Measurements from ENCODE around the gene USP12. TPM values are rescaled to one million over a fixed set of nuclear protein-coding genes. Genes with fewer than 3 reads are reported as not detected.

The USP12 gene
- total RNA-seq, 1 donor from 2014 or later, result 30.5 TPM

DNA sequence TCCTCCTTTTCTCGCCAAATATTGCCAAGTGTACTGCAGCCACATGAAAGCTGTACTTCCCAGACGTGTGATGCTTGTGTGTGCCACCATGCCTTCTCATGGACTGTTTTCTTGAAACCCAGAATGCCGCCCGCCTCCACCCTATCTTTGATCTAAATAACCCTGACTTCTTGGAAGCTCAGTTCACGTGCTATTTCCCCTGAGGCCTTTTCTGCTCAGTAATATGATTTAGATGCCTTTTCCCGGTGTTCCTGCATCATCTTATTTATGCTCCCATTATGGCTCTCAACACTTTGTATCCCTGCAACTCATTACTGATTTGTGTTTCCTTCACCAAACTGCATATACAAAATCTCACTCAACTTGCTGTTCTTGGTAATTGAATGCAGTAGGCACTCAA lies 116.1 kb downstream of the USP12 start:
- H3K27ac Mint-ChIP-seq (ENCODE audit: unreplicated experiment), result no peak overlapping the region
- Histone ChIP-seq H3K27ac (ENCODE audit: low read depth, low read length) (no peak overlapping the region), H3K79me2 (ENCODE audit: insufficient read depth, low read length) (no peaks in the 10 kb centered on the region), H2AFZ (ENCODE audit: low read depth, low read length) (no peak overlapping the region), H3K27me3 (ENCODE audit: insufficient read depth, low read length) (no peaks in the 10 kb centered on the region), H4K20me1 (ENCODE audit: insufficient read depth, low read length) (no peaks in the 10 kb centered on the region), H3K36me3 (ENCODE audit: insufficient read depth, low read length) (no peaks in the 10 kb centered on the region), H3K4me2 (ENCODE audit: low read length) (no peak overlapping the region), H3K4me1 (ENCODE audit: insufficient read depth, low read length) (peaks cover 20% of the 10 kb centered on the region), H3K9ac (ENCODE audit: low read length) (no peak overlapping the region), H3K9me3 (ENCODE audit: insufficient read depth, low read depth, low read length) (no peaks in the 10 kb centered on the region), H3K4me3 (ENCODE audit: insufficient read depth, low read depth, low read length) (no peak overlapping the region)
- H3K27me3 Mint-ChIP-seq (ENCODE audit: low read depth, unreplicated experiment), result no peaks in the 10 kb centered on the region
- H3K4me1 Mint-ChIP-seq (ENCODE audit: low read depth, unreplicated experiment), result peaks cover 18% of the 10 kb centered on the region
- FAIRE-seq (no peak), DNase-seq (ENCODE audit: low read depth) (no peak)
- TF ChIP-seq, protein P1, sequence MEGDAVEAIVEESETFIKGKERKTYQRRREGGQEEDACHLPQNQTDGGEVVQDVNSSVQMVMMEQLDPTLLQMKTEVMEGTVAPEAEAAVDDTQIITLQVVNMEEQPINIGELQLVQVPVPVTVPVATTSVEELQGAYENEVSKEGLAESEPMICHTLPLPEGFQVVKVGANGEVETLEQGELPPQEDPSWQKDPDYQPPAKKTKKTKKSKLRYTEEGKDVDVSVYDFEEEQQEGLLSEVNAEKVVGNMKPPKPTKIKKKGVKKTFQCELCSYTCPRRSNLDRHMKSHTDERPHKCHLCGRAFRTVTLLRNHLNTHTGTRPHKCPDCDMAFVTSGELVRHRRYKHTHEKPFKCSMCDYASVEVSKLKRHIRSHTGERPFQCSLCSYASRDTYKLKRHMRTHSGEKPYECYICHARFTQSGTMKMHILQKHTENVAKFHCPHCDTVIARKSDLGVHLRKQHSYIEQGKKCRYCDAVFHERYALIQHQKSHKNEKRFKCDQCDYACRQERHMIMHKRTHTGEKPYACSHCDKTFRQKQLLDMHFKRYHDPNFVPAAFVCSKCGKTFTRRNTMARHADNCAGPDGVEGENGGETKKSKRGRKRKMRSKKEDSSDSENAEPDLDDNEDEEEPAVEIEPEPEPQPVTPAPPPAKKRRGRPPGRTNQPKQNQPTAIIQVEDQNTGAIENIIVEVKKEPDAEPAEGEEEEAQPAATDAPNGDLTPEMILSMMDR (IDR thresholded peaks at IDR 0.05; ENCODE audit: insufficient read depth, low read depth, low read length), result no peak
- TF ChIP-seq EZH2 (IDR thresholded peaks at IDR 0.05; ENCODE audit: insufficient read depth, low read length), result no peak
- H3K9me3 Mint-ChIP-seq (ENCODE audit: unreplicated experiment), result no peaks in the 10 kb centered on the region
- peaks cover 16% of the 10 kb centered on the region for H3K36me3 Mint-ChIP-seq (ENCODE audit: low read depth, unreplicated experiment)
- H3K4me3 Mint-ChIP-seq (ENCODE audit: unreplicated experiment), result no peak overlapping the region

DNA sequence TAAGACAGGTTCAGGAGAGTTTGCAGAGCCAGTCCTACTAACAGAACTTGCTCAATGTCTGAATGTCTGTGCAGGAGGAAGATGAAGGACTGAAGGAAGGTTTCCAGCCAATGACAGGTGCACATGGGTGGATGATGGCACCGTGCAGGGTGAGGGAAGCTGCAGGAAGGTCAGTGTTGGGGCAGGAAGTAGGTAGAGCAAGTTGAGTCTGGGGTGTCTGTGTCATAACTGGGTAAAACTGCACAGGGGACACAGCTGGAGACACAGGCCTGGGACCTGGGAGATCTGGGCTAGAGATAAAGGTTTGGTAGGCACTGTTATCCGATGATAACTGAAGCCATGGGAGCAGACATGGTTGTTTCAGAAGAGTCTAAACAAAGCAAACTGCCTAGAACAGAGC lies 116.9 kb downstream of the USP12 start:
- Histone ChIP-seq H3K4me1 (ENCODE audit: insufficient read depth, low read length) (peaks cover 20% of the 10 kb centered on the region), H3K27ac (ENCODE audit: low read depth, low read length) (peak overlapping the region; percentile 10), H4K20me1 (ENCODE audit: insufficient read depth, low read length) (no peaks in the 10 kb centered on the region), H3K4me3 (ENCODE audit: insufficient read depth, low read depth, low read length) (no peak overlapping the region), H3K79me2 (ENCODE audit: insufficient read depth, low read length) (no peaks in the 10 kb centered on the region), H3K9me3 (ENCODE audit: insufficient read depth, low read depth, low read length) (no peaks in the 10 kb centered on the region), H3K9ac (ENCODE audit: low read length) (no peak overlapping the region), H3K27me3 (ENCODE audit: insufficient read depth, low read length) (no peaks in the 10 kb centered on the region), H2AFZ (ENCODE audit: low read depth, low read length) (no peak overlapping the region), H3K36me3 (ENCODE audit: insufficient read depth, low read length) (no peaks in the 10 kb centered on the region), H3K4me2 (ENCODE audit: low read length) (peak overlapping the region; percentile 78)
- no peak overlapping the region for H3K4me3 Mint-ChIP-seq (ENCODE audit: unreplicated experiment)
- H3K9me3 Mint-ChIP-seq (ENCODE audit: unreplicated experiment), result no peaks in the 10 kb centered on the region
- TF ChIP-seq EZH2 (IDR thresholded peaks at IDR 0.05; ENCODE audit: insufficient read depth, low read length), result no peak
- TF ChIP-seq, protein P1 (IDR thresholded peaks at IDR 0.05; ENCODE audit: insufficient read depth, low read depth, low read length), result no peak
- H3K27ac Mint-ChIP-seq (ENCODE audit: unreplicated experiment), result no peak overlapping the region
- DNase-seq (ENCODE audit: low read depth), result no peak
- H3K4me1 Mint-ChIP-seq (ENCODE audit: low read depth, unreplicated experiment), result peaks cover 18% of the 10 kb centered on the region
- H3K27me3 Mint-ChIP-seq (ENCODE audit: low read depth, unreplicated experiment), result no peaks in the 10 kb centered on the region
- H3K36me3 Mint-ChIP-seq (ENCODE audit: low read depth, unreplicated experiment), result peaks cover 16% of the 10 kb centered on the region
- no peak for FAIRE-seq

GRCh38 chr13:27053902-27054595 lies 117.6 kb downstream of the USP12 start:
- Mint-ChIP-seq H3K4me3 (ENCODE audit: unreplicated experiment) (no peak overlapping the region), H3K4me1 (ENCODE audit: low read depth, unreplicated experiment) (peaks cover 18% of the 10 kb centered on the region), H3K27ac (ENCODE audit: unreplicated experiment) (peak overlapping the region; percentile 23), H3K36me3 (ENCODE audit: low read depth, unreplicated experiment) (peaks cover 16% of the 10 kb centered on the region), H3K9me3 (ENCODE audit: unreplicated experiment) (no peaks in the 10 kb centered on the region), H3K27me3 (ENCODE audit: low read depth, unreplicated experiment) (no peaks in the 10 kb centered on the region)
- peak; percentile 86 for DNase-seq (ENCODE audit: low read depth)
- Histone ChIP-seq H3K9me3 (ENCODE audit: insufficient read depth, low read depth, low read length) (no peaks in the 10 kb centered on the region), H3K36me3 (ENCODE audit: insufficient read depth, low read length) (no peaks in the 10 kb centered on the region), H4K20me1 (ENCODE audit: insufficient read depth, low read length) (no peaks in the 10 kb centered on the region), H3K79me2 (ENCODE audit: insufficient read depth, low read length) (no peaks in the 10 kb centered on the region), H3K27ac (ENCODE audit: low read depth, low read length) (peak overlapping the region; percentile 58), H3K4me3 (ENCODE audit: insufficient read depth, low read depth, low read length) (no peak overlapping the region), H3K4me1 (ENCODE audit: insufficient read depth, low read length) (peaks cover 20% of the 10 kb centered on the region), H3K27me3 (ENCODE audit: insufficient read depth, low read length) (no peaks in the 10 kb centered on the region), H3K9ac (ENCODE audit: low read length) (peak overlapping the region; percentile 21), H3K4me2 (ENCODE audit: low read length) (peak overlapping the region; percentile 78), H2AFZ (ENCODE audit: low read depth, low read length) (peak overlapping the region; percentile 35)
- TF ChIP-seq, protein P1 (IDR thresholded peaks at IDR 0.05; ENCODE audit: insufficient read depth, low read depth, low read length), result no peak
- no peak for TF ChIP-seq EZH2 (IDR thresholded peaks at IDR 0.05; ENCODE audit: insufficient read depth, low read length)
- peak; percentile 37 for FAIRE-seq

Measured in astrocyte (in vitro differentiated cells and primary cell).